Kidney epithelial cell (primary cell): Measurements from ENCODE around the gene DGKI. TPM values are rescaled to one million over a fixed set of nuclear protein-coding genes. Genes with fewer than 3 reads are reported as not detected.

Experiments
- DNase-seq: peaks from one replicate; pipeline ENCODE4 v3.0.0-alpha.2; 2010; ENCODE audit warnings: low read depth
- H3K27me3 ChIP-seq: 2 replicates; pipeline ENCODE4 v1.6.0; 2011; ENCODE audit warnings: low read length; ENCODE audit not compliant: control insufficient read depth, insufficient read depth
- H3K36me3 ChIP-seq: 2 replicates; pipeline ENCODE4 v1.5.1; 2011; ENCODE audit warnings: low read length; ENCODE audit not compliant: control insufficient read depth, insufficient read depth
- H3K4me3 ChIP-seq: 2 replicates; pipeline ENCODE4 v1.5.1; 2011; ENCODE audit warnings: low read depth, mild to moderate bottlenecking, control low read depth, low read length
- total RNA-seq: library from RNA; depleted of rRNA; stranded (reverse); fragments of >200 nt; gene quantifications from 2 replicates; pipeline ENCODE4 v1.2.3, GENCODE V29; 2015
- TF ChIP-seq, protein P1 (sequence below): IDR thresholded peaks from 2 replicates; pipeline ENCODE4 v1.5.1; 2011; ENCODE audit warnings: mild to moderate bottlenecking, moderate library complexity, low read length, control low read depth, inconsistent platforms; ENCODE audit not compliant: insufficient read depth, poor library complexity, severe bottlenecking

The DGKI gene
- total RNA-seq, 1 donor from 2014 or later = 3.5 TPM

DNA sequence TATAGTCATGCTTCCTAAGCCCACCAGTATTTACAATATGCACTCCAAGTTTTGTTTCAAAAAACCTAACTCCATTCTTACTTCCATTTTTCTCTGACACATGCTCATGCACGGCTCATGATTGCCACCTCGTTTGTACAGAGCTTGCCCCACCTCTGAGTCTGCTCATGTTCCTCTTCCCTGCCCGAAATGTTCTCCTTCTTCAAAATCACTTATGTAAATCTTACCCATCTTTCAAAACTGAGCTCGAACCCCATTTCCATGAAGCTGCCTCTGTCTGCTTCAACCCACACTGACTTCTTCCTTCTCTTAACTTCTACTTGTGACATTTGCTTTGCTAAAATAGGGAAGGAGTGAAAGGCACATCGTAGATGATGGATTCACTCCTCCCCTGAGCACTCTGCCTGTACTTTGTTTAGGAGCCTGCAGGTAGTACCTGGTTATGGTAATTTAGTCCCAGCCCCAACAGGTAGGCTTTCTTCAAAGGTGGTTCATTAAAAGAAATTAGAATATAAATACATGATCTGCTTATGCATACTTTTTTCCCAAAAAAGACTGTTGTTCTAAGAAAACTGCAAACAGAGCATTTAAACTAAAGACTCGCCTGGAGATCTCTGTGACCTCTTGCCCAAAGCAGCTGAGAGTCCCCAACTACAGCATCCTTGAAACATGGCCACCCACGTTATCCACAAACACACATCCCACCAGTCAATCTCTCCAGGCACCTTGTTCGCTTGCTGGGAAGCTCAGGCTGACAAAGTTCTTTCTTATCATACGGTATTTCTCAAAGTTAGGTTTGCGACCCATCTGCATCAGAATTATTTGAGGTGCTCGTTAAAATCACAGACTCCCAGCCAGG lies 172.0 kb downstream of the DGKI start:
- no peak overlapping the region for H3K4me3 ChIP-seq
- no peaks in the 10 kb centered on the region for H3K27me3 ChIP-seq
- no peaks in the 10 kb centered on the region for H3K36me3 ChIP-seq
- no peak for DNase-seq
- TF ChIP-seq, protein P1, sequence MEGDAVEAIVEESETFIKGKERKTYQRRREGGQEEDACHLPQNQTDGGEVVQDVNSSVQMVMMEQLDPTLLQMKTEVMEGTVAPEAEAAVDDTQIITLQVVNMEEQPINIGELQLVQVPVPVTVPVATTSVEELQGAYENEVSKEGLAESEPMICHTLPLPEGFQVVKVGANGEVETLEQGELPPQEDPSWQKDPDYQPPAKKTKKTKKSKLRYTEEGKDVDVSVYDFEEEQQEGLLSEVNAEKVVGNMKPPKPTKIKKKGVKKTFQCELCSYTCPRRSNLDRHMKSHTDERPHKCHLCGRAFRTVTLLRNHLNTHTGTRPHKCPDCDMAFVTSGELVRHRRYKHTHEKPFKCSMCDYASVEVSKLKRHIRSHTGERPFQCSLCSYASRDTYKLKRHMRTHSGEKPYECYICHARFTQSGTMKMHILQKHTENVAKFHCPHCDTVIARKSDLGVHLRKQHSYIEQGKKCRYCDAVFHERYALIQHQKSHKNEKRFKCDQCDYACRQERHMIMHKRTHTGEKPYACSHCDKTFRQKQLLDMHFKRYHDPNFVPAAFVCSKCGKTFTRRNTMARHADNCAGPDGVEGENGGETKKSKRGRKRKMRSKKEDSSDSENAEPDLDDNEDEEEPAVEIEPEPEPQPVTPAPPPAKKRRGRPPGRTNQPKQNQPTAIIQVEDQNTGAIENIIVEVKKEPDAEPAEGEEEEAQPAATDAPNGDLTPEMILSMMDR = no peak

DNA sequence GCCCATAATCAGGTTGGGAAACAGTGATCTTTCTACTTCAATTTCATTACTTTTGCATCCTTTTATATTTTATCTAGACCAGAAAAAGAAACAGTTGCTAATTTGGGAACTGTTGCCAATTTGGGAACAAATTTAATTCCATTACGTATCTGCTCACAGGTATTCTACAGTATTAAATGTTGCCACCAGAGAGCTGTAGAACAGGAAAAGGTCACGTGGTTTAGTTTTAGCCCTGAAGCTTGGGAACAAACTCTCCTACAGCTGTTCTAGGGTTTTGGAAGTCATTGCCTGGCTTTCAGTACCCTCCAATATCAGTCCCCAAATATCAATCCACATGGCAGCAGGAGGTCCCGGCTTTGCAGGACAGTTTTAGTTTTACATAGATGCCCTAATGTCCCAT lies 172.7 kb downstream of the DGKI start:
- no peak for DNase-seq
- TF ChIP-seq, protein P1 = no peak

DNA sequence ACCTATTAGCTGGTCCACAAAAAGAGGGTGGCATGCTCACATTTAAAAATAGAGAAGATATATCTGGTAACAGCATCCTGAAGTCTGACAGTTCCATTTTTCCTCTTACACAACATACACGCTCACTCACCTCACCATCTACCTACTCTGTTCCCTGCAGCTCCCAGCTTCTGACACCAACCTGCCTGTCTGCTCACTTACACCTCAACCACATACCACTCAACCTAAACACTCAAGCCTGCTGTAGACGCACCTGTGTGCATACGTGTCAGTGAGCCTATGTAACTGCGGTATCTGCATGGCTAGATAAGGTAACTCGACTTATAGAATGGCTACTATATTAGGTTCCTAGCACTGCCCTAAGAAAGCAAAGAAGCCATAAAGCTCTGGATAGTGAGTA lies 174.9 kb downstream of the DGKI start:
- Histone ChIP-seq H3K4me3 (no peak overlapping the region), H3K36me3 (no peaks in the 10 kb centered on the region), H3K27me3 (no peaks in the 10 kb centered on the region)
- no peak for DNase-seq
- TF ChIP-seq, protein P1 = no peak

More for the DNA sequence above, 172.7 kb downstream of the DGKI start:
- Histone ChIP-seq H3K27me3 (no peaks in the 10 kb centered on the region), H3K36me3 (no peaks in the 10 kb centered on the region), H3K4me3 (no peak overlapping the region)

DNA sequence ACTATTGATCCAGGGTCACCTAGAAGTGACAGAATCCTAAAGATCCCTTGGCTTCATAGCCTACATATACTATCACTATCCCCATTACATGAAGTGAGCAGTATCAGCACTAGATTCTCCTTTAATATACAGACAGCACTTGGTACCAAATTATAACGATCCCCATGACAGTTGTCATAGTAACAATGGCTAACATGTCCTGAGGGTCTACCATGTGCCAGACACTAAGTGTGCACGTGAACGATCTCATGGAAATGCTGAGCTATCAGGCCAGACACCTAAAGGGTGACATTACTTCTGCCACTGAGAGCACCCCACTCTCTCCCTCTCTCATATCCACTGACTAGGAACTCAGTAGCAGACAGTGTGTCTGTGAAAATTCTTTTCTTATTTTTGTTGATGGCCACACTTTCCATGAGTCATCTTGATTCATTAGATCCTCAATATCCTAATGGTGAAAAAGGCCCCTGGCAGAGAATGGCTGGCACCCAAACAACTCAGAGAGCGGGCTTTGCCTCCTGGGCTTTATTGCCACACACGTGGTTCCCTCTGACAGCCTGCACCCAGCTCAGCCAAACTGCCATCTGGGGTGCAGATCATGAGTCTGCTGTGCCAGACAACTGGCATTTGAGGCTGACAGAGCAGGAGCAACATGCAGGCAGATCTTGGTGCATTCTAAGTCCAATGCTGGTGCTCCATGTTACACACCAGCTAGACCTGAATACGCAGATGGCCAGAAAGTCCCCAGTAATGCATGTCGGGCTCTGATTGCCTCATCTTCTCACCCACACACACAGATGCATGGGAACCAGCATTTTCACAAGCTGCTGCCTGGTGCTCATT lies 176.3 kb downstream of the DGKI start:
- H3K4me3 ChIP-seq = no peak overlapping the region

DNA sequence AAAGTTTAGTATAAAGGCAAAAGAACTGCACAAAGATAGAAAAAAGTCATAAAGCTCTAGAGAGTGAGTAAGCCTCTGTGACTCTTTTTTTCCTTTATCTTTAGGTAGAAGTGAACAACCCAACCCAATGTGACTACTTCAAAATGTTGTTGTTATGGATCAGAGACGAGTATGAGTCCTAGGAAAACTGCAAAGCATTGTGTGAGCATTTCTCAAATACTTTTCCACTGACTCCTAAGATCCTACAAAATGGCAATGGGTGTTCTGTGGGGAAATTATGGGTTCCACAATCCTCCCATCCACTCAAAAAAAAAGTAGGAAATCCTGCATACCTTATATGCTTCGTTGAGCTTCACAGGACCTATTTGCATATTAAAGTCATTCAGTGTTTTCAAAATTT lies 177.1 kb downstream of the DGKI start:
- H3K4me3 ChIP-seq = no peak overlapping the region
- TF ChIP-seq, protein P1 = no peak
- no peak for DNase-seq

More for the DNA sequence above, 176.3 kb downstream of the DGKI start:
- TF ChIP-seq, protein P1 = no peak
- Histone ChIP-seq H3K27me3 (no peaks in the 10 kb centered on the region), H3K36me3 (no peaks in the 10 kb centered on the region)
- no peak for DNase-seq

More for the DNA sequence above, 177.1 kb downstream of the DGKI start:
- Histone ChIP-seq H3K27me3 (no peaks in the 10 kb centered on the region), H3K36me3 (no peaks in the 10 kb centered on the region)
